NT2/D1 (cell line): Measurements from ENCODE around the gene FOXO3.

Experiments used
- DNase-seq: peaks from one replicate; pipeline ENCODE4 v3.0.0-alpha.2; 2011; ENCODE audit warnings: low read depth, low spot score
- H3K27me3 ChIP-seq: 2 replicates; pipeline ENCODE4 v1.6.0; 2011; ENCODE audit warnings: mild to moderate bottlenecking; ENCODE audit not compliant: insufficient read length, insufficient read depth
- H3K36me3 ChIP-seq: 2 replicates; pipeline ENCODE4 v1.6.1; 2011; ENCODE audit warnings: mild to moderate bottlenecking, low read length, mixed read lengths; ENCODE audit not compliant: insufficient read depth, insufficient read length
- H3K4me1 ChIP-seq: 2 replicates; pipeline ENCODE4 v1.5.1; 2011; ENCODE audit not compliant: insufficient read depth, insufficient read length
- H3K4me3 ChIP-seq: 2 replicates; pipeline ENCODE4 v1.5.1; 2011; ENCODE audit warnings: low read depth; ENCODE audit not compliant: insufficient read length
- H3K9ac ChIP-seq: 2 replicates; pipeline ENCODE4 v1.6.0; 2011; ENCODE audit warnings: low read depth; ENCODE audit not compliant: insufficient read length
- H3K9me3 ChIP-seq: 2 replicates; pipeline ENCODE4 v1.5.1; 2011; ENCODE audit warnings: mild to moderate bottlenecking, low read length; ENCODE audit not compliant: insufficient read depth
- SUZ12 ChIP-seq: IDR thresholded peaks from 2 replicates; pipeline ENCODE4 v1.6.1; 2011; ENCODE audit not compliant: insufficient read length, insufficient read depth; ENCODE audit errors: extremely low read depth
- YY1 ChIP-seq: IDR thresholded peaks from 2 replicates; pipeline ENCODE4 v1.6.1; 2011; ENCODE audit not compliant: insufficient read length, insufficient read depth
- ZNF274 ChIP-seq: IDR thresholded peaks from 2 replicates; pipeline ENCODE4 v1.6.1; 2011; ENCODE audit warnings: mild to moderate bottlenecking, low read depth, low read length

The FOXO3 gene

DNA sequence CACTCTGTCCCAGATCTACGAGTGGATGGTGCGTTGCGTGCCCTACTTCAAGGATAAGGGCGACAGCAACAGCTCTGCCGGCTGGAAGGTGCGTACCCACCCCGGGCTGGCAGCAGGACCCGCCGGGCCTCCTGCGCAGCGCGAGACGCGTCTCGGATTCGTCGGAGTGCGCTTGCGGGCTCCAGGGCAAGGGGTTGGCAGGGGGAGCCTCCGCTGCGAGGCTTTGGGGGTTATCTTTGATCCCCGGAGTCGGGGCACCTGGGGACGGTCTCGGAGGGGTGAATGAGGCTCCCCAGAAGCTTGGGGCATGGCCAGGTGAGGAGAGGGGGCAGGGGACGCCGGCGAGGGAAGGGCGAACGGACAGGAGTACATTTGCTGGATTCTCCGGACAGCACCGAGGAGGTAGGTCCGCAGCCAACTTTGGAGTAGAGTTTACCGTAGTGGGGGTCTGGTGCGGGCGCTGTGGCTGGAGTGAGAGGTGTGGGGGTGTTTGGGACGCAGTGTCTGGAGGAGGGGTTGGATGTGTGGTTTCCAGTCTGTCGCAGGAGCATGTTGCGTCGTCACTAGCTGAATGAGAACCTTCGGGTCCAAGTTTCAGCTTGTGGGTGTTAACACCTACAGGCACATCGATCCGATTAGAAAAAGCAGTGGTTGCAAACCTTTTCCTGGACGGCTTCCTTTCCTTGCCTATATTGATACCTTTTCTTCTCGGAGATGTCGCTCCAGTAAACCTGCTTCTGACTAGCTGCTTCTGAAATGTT is 1.2 kb downstream of the FOXO3 start:
- H3K4me3 ChIP-seq, result peak overlapping the region; percentile 77
- H3K36me3 ChIP-seq, result peaks cover 5% of the 10 kb centered on the region
- TF ChIP-seq YY1 (no peak), SUZ12 (no peak), ZNF274 (no peak)
- H3K27me3 ChIP-seq, result peaks cover 21% of the 10 kb centered on the region
- no peak for DNase-seq
- H3K4me1 ChIP-seq, result no peaks in the 10 kb centered on the region
- no peaks in the 10 kb centered on the region for H3K9me3 ChIP-seq
- H3K9ac ChIP-seq, result peak overlapping the region; percentile 83

DNA sequence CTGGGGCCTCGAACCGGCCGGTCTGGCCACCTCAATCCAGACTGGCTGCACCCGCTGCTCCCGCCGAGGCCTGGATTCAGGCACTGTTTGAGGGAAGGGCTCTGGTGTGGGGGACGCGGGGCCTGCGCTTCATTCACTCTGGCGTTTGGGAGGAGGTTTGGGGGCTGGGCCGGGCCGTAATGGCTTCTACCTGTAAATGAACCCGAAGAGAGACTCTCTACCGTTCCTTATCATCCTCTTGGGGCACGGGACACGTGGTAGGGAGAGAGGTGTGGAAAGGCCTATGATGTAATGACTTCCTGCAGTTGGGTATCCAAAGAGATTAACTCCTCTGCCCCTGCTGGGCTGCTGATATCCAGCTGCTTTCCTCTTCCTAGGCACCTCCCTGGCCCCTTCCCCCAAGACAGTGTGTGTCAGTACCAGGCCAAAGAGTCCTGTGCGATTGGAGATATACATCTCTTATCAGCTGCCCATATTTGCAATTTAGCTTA is 1.8 kb downstream of the FOXO3 start:
- no peak for DNase-seq
- Histone ChIP-seq H3K4me1 (no peaks in the 10 kb centered on the region), H3K27me3 (peaks cover 21% of the 10 kb centered on the region), H3K9ac (peak overlapping the region; percentile 83), H3K36me3 (peaks cover 5% of the 10 kb centered on the region), H3K4me3 (peak overlapping the region; percentile 77), H3K9me3 (no peaks in the 10 kb centered on the region)
- TF ChIP-seq YY1, result no peak
- no peak for TF ChIP-seq SUZ12
- TF ChIP-seq ZNF274, result no peak

DNA sequence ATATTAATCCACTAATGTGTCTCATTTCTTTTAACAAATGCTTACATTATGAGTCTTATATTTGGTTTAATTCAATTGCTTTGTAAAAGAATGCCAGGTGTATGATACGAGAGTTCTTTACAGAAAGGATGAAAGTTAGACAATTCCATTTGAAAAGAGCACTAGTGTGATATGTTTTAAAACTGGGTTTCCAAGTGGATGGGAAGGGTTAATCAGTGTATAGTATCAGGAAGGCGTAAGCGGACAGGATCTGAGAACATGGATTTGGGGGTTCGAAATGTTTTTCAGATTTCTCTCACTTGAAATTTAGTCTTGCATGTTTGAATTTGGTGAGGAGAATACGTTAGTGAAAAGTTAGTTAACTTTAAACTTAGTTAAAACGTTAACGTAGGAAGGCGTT is 2.6 kb downstream of the FOXO3 start:
- no peak overlapping the region for H3K4me3 ChIP-seq
- H3K4me1 ChIP-seq, result no peaks in the 10 kb centered on the region
- TF ChIP-seq YY1, result no peak
- no peak for TF ChIP-seq ZNF274
- TF ChIP-seq SUZ12, result no peak
- H3K36me3 ChIP-seq, result peaks cover 5% of the 10 kb centered on the region
- H3K9ac ChIP-seq, result no peak overlapping the region
- no peaks in the 10 kb centered on the region for H3K9me3 ChIP-seq
- peaks cover 21% of the 10 kb centered on the region for H3K27me3 ChIP-seq
- no peak for DNase-seq

- Histone ChIP-seq H3K27me3 (peaks cover 21% of the 10 kb centered on the region), H3K4me1 (no peaks in the 10 kb centered on the region), H3K9ac (no peak overlapping the region), H3K9me3 (no peaks in the 10 kb centered on the region), H3K4me3 (no peak overlapping the region), H3K36me3 (peaks cover 5% of the 10 kb centered on the region)
- TF ChIP-seq ZNF274 (no peak), YY1 (no peak), SUZ12 (no peak)
- no peak for DNase-seq
Measured at GRCh38 chr6:108564178-108564577, 3.5 kb downstream of the FOXO3 start.

- Histone ChIP-seq H3K27me3 (peaks cover 21% of the 10 kb centered on the region), H3K4me3 (no peak overlapping the region), H3K4me1 (no peaks in the 10 kb centered on the region), H3K9ac (no peak overlapping the region), H3K9me3 (no peaks in the 10 kb centered on the region), H3K36me3 (peaks cover 8% of the 10 kb centered on the region)
- DNase-seq, result no peak
- no peak for TF ChIP-seq SUZ12
- TF ChIP-seq YY1, result no peak
- TF ChIP-seq ZNF274, result no peak
Measured at GRCh38 chr6:108565091-108565766, 4.5 kb downstream of the FOXO3 start.

GRCh38 chr6:108565893-108566292 is 5.2 kb downstream of the FOXO3 start:
- DNase-seq, result no peak
- Histone ChIP-seq H3K9me3 (no peaks in the 10 kb centered on the region), H3K9ac (no peak overlapping the region), H3K4me1 (no peaks in the 10 kb centered on the region), H3K4me3 (no peak overlapping the region), H3K36me3 (peaks cover 12% of the 10 kb centered on the region), H3K27me3 (peaks cover 21% of the 10 kb centered on the region)
- TF ChIP-seq YY1, result no peak
- TF ChIP-seq SUZ12, result no peak
- no peak for TF ChIP-seq ZNF274

DNA sequence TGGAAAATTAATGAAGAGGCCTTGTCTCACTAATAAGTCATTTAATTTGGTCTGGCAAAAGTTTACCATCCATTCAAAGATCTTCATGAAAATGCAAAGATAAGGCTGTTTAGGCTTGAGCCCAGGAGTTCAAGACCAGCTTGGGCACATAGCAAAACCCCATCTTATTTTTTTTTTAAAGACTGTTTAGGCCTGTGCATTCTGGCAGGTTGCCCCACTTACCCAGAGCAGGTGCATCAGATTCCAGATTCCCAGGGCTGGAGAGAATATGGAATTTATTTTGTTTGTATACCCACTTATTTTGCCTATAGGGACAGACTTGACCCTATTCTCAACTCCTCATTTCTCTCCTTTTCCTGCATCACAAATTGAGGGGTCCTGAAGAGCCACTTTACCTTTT is 5.7 kb downstream of the FOXO3 start:
- TF ChIP-seq YY1, result no peak
- Histone ChIP-seq H3K4me1 (no peaks in the 10 kb centered on the region), H3K27me3 (peaks cover 21% of the 10 kb centered on the region), H3K4me3 (no peak overlapping the region), H3K9me3 (no peaks in the 10 kb centered on the region), H3K9ac (no peak overlapping the region), H3K36me3 (peaks cover 12% of the 10 kb centered on the region)
- DNase-seq, result no peak

DNA sequence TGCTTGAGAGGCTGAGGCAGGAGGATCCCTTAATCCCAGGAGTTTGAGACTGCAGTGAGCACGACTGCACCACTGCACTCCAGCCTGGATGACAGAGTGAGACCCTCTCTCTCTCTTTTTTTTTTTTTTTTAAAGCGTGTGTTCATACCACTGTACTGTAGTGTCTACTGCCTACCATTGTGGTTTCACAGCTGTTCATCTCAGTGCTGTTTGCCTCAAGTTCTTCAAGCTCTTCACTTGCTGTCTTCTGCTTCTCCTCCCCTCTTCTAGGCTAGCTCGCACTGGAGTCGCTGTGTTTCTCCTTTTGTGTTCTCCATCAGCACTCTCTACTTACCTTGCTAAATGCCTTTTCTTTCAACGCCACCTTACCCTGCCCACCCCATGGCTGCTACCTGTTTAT is 7.4 kb downstream of the FOXO3 start:
- Histone ChIP-seq H3K9ac (no peak overlapping the region), H3K36me3 (peaks cover 17% of the 10 kb centered on the region), H3K4me3 (no peak overlapping the region), H3K27me3 (peaks cover 8% of the 10 kb centered on the region), H3K4me1 (no peaks in the 10 kb centered on the region), H3K9me3 (no peaks in the 10 kb centered on the region)
- DNase-seq, result no peak
- TF ChIP-seq YY1, result no peak
- no peak for TF ChIP-seq SUZ12
- TF ChIP-seq ZNF274, result no peak
